Skeletal muscle satellite cell (primary cell): ENCODE data around the gene UBALD1.
A peak's percentile ranks its signal among the peaks of the same experiment; 100 is the strongest.

Experiments used
- H3K27me3 ChIP-seq: 2 replicates; pipeline ENCODE4 v1.7.0; 2013; ENCODE audit warnings: low read length; ENCODE audit not compliant: control insufficient read depth, insufficient read depth
- H3K36me3 ChIP-seq: 2 replicates; pipeline ENCODE4 v1.7.0; 2013; ENCODE audit warnings: mild to moderate bottlenecking, control low read depth, low read length; ENCODE audit not compliant: insufficient read depth
- H3K4me1 ChIP-seq: 2 replicates; pipeline ENCODE4 v1.7.0; 2013; ENCODE audit warnings: low read length; ENCODE audit not compliant: control insufficient read depth, insufficient read depth
- H3K4me2 ChIP-seq: 2 replicates; pipeline ENCODE4 v1.7.0; 2013; ENCODE audit warnings: mild to moderate bottlenecking, low read length
- H3K4me3 ChIP-seq: 2 replicates; pipeline ENCODE4 v1.7.0; 2013; ENCODE audit warnings: low read length
- H3K9ac ChIP-seq: 2 replicates; pipeline ENCODE4 v1.7.0; 2013; ENCODE audit warnings: mild to moderate bottlenecking, low read depth, low read length, moderate library complexity
- H3K9me3 ChIP-seq: replicated peaks from 2 replicates; pipeline ENCODE4 v1.7.0; 2013; ENCODE audit warnings: mild to moderate bottlenecking, control low read depth, low read length

Gene UBALD1

DNA sequence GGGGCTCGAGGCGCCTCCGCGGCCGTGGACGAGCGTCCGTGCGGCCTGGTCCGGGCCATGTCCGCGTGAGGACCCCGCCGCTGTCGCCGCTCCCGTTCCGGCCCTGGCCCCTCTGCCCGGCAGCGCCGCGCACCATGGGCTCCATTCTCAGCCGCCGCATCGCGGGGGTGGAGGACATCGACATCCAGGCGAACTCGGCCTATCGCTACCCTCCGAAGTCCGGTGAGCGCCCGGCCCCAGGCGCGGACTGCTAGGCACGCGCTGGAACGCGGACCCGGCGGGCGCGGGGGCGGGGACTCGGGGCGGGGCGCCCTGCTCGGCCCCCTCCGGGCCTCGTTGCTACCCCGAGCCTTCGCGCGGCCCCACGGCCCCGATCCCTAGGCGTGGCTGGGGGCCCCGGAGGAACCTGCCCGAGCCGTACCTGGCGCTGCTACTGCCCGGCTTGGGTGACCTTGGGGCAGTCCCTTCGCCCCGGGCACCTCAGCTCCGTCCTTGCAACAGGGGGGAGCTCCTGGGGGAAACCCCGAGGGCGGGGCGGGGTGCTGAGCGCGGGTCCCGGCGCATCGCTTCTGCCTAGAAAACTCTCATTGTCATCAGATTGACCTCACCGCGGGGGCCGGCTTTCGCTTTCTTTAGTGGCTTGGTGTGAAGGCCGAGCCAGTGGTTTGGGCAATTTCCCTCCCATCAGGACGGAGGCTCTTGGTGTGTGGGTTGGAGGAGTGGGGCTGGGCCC, 10.3 kb upstream of the UBALD1 start:
- Histone ChIP-seq H3K4me1 (peaks cover 14% of the 10 kb centered on the region), H3K4me3 (peak overlapping the region; percentile 93), H3K36me3 (peaks cover 8% of the 10 kb centered on the region), H3K27me3 (no peaks in the 10 kb centered on the region), H3K9ac (peak overlapping the region; percentile 84), H3K9me3 (no peaks in the 10 kb centered on the region), H3K4me2 (peak overlapping the region; percentile 100)

DNA sequence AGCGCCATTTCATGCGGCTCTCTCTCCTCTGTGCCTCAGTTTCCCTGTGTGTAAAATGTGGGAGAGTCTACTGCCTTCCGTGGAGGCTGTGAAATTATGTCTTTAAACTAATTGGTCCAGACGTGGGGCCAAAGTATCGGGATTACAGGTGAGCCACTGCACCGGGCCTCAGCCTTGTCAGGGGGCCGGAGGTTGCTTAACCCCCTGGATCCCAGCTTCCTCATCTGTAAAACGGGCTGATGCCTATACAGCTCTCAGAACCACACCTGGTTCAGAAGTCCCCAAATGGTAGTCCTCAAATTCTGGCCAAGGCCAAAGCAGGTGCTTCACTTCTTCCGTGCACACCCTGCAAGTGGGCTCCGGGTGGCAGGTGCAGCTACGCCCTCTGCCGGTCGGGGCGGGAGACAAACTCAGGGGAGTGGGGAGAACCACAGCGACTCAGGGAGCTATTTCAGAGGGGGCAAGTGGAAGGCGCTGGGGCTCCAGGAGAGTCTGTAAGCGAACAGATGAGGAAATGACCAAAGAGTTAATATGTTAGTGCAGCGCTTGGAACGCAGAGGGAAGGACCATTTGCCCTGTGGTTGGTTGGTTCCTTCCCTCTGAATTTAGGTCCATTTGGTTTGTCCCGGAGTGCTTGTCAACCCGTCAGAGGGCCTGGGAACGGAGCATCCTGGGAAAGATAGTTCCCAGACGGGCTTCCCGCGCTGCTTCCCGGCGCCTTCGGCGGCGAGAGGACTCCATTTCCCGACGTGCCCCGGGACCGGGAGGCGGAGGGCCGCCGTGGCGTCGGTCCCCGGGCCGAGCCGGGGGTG, 9.5 kb upstream of the UBALD1 start, which contains the start of gene MGRN1:
MGRN1 (plus strand) TSS at position 812 of the 812 bp plus-strand sequence. CDS start 135 bp downstream, outside the sequence.
- Histone ChIP-seq H3K9me3 (no peaks in the 10 kb centered on the region), H3K9ac (peak within 1 kb of the TSS; percentile 84), H3K27me3 (no peaks in the 10 kb centered on the region), H3K36me3 (peaks cover 8% of the 10 kb centered on the region), H3K4me1 (peaks cover 14% of the 10 kb centered on the region), H3K4me2 (peak within 1 kb of the TSS; percentile 100), H3K4me3 (peak within 1 kb of the TSS; percentile 93)

DNA sequence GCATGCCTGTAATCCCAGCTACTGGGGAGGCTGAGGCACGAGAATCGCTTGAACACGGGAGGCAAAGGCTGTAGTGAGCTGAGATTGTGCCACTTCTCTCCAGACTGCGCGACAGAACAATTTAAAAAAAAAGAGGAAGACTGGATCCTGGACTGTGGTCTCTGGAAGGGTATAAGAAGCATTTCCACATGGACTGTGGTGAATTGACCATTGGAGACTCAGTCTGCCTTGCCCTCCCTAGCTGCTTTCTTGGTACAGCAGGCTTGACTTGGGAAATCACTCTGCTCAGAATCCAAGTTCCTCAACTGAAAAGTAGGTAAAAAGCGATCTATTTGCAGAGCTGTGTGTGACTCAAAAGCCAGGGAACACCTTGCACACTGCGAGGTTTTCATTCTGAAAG, 8.9 kb upstream of the UBALD1 start:
- Histone ChIP-seq H3K9me3 (no peaks in the 10 kb centered on the region), H3K4me1 (peaks cover 14% of the 10 kb centered on the region), H3K27me3 (no peaks in the 10 kb centered on the region), H3K4me3 (no peak overlapping the region), H3K36me3 (peaks cover 8% of the 10 kb centered on the region), H3K4me2 (no peak overlapping the region), H3K9ac (no peak overlapping the region)

DNA sequence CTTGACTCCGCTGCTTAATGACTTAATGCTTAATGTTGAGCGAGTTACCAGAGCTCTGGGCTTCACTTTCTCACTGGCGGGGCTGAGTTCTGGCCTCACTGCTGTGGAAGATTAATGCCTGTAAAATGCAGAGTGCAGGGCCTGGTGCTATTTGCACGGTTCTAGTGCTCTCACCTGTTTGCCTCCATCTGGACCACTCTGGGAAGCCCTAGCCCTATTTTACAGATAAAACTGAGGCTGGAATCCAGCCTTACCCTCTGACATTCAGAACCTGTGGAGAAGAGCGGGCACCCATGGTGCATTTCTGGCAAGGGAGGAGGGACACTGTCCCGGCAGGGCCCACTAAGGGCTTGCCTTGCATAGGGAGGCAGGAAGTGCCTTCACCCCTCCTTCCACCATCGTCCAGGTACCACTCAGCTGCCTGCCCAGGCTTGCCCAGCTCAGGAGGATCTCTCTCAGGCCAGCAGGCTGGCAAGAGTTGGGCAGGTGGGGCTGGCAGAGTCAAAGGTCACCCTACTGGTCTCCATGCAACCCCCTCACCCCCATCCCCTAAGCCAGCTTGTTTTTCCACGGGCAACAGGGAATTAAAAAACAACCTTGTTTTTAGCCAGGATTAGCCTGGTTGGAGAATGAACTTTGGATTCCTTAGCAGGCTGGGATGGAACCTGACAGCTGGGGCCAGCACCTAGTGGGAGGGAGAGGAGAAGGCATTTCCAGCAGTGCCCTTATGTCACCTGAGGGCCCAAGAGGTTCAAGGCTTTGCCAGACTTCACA, 4.1 kb upstream of the UBALD1 start:
- H3K9ac ChIP-seq, result no peak overlapping the region

DNA sequence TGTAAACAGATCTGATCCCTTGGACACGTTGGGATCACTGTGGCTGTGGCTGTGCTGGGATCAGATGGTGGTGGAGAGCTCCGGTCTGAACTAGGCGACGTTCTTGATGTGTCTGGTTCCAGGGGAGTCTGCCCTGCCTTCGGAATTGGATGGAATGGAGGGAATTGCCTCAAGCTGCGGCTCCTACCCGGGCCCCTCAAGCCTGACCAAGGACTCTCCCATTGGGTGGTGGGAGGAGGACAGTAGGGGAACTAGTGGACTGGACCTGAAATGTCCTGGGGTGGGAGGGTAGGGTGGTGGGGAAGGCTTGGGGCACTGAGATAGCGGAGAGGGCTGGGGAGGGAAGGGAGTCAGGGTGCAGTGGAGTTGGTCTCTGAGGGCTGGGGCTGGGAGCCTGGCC, 3.2 kb upstream of the UBALD1 start:
- Histone ChIP-seq H3K4me2 (no peak overlapping the region), H3K27me3 (no peaks in the 10 kb centered on the region), H3K4me3 (no peak overlapping the region), H3K4me1 (peaks cover 30% of the 10 kb centered on the region), H3K36me3 (no peaks in the 10 kb centered on the region), H3K9ac (no peak overlapping the region), H3K9me3 (no peaks in the 10 kb centered on the region)

More for the DNA sequence above, 4.1 kb upstream of the UBALD1 start:
- Histone ChIP-seq H3K27me3 (no peaks in the 10 kb centered on the region), H3K9me3 (no peaks in the 10 kb centered on the region), H3K4me1 (peaks cover 21% of the 10 kb centered on the region), H3K36me3 (no peaks in the 10 kb centered on the region), H3K4me3 (no peak overlapping the region), H3K4me2 (no peak overlapping the region)

DNA sequence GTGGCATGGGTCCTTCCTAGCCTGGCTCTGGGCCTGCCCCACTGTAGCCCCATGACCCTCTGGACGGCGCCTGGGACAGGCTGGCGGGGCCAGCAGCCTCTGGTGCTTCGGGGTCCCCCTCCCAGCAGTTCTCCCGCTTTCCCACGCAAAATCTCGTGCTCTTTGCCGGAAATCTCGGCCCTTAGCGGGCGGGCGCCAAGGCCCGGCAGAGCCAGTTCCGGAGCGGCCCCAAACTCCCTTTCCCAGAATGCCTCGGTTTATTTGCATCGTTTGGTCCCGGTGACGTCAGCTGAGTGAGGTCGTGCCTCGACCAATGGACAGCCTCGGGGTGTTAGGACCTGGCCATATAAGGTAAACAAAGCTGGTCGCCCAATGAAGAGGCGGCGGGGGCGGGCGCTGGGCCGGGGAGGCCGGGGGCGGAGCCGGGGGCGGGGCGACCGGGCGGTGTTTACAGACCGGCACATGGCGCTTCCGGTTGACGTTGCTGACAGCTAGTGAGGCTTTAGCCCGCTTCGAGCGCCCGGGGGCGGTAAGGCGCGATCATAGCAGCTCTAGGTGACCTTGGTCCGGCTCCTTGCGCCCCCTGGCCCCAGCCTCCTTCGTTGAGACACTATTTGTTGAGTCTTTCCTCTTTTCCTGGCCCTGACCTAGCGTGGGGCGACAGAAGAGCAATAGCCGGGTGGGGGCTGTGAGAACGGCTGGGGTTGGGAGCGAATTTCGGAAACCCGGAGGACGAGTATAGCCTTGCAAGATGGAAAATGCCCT, 1.5 kb upstream of the UBALD1 start:
- H3K4me1 ChIP-seq, result peaks cover 42% of the 10 kb centered on the region
- peak overlapping the region; percentile 100 for H3K4me2 ChIP-seq
- no peaks in the 10 kb centered on the region for H3K27me3 ChIP-seq
- H3K36me3 ChIP-seq, result no peaks in the 10 kb centered on the region
- peak overlapping the region; percentile 92 for H3K4me3 ChIP-seq
- peak overlapping the region; percentile 98 for H3K9ac ChIP-seq
- H3K9me3 ChIP-seq, result no peaks in the 10 kb centered on the region

DNA sequence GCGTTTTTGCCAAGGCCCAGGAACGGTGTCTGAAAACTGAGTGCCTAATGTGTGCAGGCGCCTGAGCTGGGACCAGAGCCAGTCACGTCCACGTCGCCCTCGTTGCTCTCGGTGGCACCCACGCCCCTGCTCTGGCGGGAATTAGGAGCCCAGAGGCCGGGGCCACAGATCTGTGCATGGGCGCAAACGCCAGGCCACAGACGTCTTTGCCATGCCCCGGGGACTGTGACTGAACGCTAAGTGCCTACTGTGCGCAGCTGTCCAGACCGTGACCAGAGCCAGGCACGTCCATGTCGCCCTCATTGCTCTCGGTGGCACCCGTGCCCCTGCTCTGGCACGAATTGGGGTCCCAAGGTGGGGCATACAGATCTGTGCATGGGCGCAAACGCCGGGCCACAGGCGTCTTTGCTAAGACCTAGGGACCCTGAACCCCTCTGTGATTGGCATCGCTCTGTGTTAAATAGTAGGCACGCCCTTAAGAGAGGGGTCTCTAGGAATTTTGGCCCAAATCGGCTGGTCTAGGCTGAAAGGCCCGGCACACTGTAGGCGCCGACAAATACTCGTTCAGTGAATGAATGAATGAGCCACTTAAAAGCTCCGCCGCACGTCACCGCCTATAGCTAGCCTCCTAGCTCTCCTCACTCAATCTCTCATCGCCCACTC, 827 bp upstream of the UBALD1 start:
- Histone ChIP-seq H3K4me2 (peak overlapping the region; percentile 95), H3K4me1 (peaks cover 43% of the 10 kb centered on the region), H3K9me3 (no peaks in the 10 kb centered on the region), H3K36me3 (no peaks in the 10 kb centered on the region), H3K27me3 (no peaks in the 10 kb centered on the region), H3K4me3 (peak overlapping the region; percentile 96), H3K9ac (peak overlapping the region; percentile 93)

DNA sequence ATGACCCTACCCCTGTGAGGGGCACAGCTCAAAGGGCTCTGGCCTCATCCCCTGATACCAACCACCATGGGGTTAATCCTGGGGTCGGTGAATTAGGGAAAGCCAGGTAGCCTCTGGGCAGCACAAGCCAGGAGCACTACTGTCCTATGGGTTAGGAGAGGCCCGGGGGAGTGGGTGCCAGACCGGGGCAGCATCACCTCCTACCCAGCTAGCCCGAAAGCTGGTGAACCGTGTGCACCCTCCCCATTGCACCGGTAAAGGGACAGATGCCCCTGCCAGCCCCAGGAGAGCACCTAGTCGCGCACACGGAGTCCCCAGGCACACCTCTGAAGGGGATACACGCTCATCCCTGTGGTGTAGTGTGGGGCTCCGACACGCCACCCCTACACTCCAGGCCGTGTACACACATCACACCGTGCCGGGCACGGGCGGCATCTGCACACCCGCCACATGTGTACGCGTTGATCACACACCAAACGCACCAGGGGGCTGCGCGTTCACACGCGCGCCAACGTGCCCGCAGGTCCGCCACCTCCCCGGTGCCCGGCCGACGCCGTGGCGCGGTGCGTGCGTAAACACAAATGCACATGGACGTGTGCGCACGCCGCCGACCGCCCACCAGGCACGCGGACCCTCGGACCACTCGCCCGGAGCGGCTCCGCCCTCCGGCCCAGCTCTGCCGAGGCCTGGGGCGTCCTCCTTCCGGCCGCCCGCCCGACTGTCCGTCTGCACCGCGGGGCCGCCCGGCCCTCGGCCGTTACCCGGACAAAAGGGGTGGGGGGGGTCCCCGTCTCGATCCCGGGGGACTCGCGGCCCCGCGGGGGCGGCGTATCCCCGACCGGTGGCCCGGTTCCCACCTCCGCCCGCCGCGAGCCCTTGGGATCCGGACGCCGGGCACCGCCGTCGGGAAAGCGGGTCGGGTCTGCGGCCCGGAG, 785 bp downstream of the UBALD1 start:
- Histone ChIP-seq H3K9ac (peak overlapping the region; percentile 93), H3K4me2 (peak overlapping the region; percentile 95), H3K36me3 (no peaks in the 10 kb centered on the region), H3K27me3 (no peaks in the 10 kb centered on the region), H3K4me1 (peaks cover 43% of the 10 kb centered on the region), H3K9me3 (no peaks in the 10 kb centered on the region), H3K4me3 (peak overlapping the region; percentile 96)

DNA sequence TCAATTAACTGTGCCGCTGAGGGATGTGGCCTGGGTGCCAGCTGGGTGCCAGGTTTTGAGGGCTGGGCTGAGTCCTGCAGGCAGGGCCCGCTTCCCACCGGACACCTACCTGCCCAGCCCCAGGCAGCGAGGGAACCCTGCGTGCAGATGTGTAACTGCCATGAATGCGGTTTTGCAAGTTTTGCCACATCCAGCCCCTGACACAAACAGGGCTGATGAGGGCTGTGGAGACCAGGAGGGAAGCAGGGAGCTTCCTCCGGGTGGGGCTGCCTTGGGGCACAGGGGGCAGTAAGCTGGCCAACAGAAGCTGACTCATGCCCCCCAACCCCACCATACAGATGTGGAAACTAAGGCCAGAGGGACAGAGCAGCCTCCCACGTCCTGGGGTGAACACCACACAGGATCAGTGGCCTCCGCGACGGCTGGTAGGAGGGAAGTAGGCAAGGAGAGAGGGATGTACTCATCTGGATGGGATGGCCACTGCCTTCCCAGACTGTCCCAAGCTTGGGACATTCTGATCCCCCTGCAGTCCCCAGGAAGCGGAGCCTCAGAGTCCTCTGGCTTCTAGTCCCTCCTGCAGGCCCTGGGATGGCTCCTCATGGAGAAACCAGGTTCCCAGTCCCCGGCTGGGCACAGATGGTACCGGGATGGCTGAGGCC, 1.6 kb downstream of the UBALD1 start:
- Histone ChIP-seq H3K4me3 (peak overlapping the region; percentile 96), H3K4me2 (peak overlapping the region; percentile 95), H3K9me3 (no peaks in the 10 kb centered on the region), H3K9ac (peak overlapping the region; percentile 93), H3K27me3 (no peaks in the 10 kb centered on the region), H3K4me1 (peaks cover 43% of the 10 kb centered on the region), H3K36me3 (peaks cover 6% of the 10 kb centered on the region)
